Central memory CD8-positive, alpha-beta T cell (primary cell): ENCODE data around the gene OR2H1.

ENCODE experiments used
- ATAC-seq: fragments of 150-1000 bp; cut with Tn5 transposase; replicated peaks from 2 replicates; pipeline ENCODE4 v1.10.0; 2022; ENCODE audit warnings: mild to moderate bottlenecking, moderate FRiP score, moderate number of reproducible peaks; ENCODE audit not compliant: poor library complexity, severe bottlenecking; ENCODE audit errors: extremely low read depth
- DNase-seq, 2 donors: peaks; one replicate each; pipeline ENCODE4 v3.0.0; 2021; ENCODE audit warnings: low spot score in 2 of 2
- H3K27ac Mint-ChIP-seq: one replicate; pipeline ENCODE4 v1.8.0; 2022; ENCODE audit warnings: low read depth, mild to moderate bottlenecking, moderate library complexity, mixed read lengths
- H3K27me3 Mint-ChIP-seq: one replicate; pipeline ENCODE4 v1.8.0; 2022; ENCODE audit warnings: mixed read lengths
- H3K36me3 Mint-ChIP-seq: one replicate; pipeline ENCODE4 v1.8.0; 2022; ENCODE audit warnings: mild to moderate bottlenecking, moderate library complexity, mixed read lengths; ENCODE audit not compliant: insufficient read depth
- H3K4me1 Mint-ChIP-seq: one replicate; pipeline ENCODE4 v1.8.0; 2022; ENCODE audit warnings: mixed read lengths
- H3K4me3 Mint-ChIP-seq: one replicate; pipeline ENCODE4 v1.8.0; 2022; ENCODE audit warnings: mild to moderate bottlenecking, moderate library complexity, mixed read lengths
- H3K9me3 Mint-ChIP-seq: one replicate; pipeline ENCODE4 v1.8.0; 2022; ENCODE audit warnings: mixed read lengths

Gene OR2H1

DNA sequence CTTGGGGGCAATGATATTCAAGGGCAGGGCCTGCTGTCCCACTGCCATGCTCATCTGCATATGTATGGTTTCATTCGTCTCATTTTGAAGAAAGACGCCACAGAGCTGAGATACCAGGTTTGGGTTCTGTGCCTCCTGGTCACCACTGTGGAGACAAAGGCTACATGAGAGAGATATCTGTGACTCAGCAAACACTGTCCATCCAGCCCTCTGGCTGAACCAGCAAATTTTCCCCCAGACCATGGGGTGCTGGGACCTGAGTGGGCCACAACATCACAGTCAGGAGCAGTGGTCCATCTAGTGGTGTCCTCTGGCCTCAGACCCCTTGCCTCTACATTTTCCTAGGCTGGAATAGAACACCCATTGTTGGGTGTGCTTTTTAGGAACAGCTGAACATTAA lies 30.7 kb downstream of the OR2H1 start, which contains the start of gene MAS1L:
MAS1L (minus strand) TSS at position 297 of the 400 bp plus-strand sequence; CDS start at position 243, 54 bp downstream.
- ATAC-seq: no peak
- no peak for DNase-seq
- Mint-ChIP-seq H3K4me1 (no peaks in the 10 kb centered on the region), H3K9me3 (no peaks in the 10 kb centered on the region), H3K36me3 (no peaks in the 10 kb centered on the region), H3K27me3 (peaks cover 52% of the 10 kb centered on the region), H3K4me3 (no peak within 1 kb of the TSS), H3K27ac (no peak within 1 kb of the TSS)

DNA sequence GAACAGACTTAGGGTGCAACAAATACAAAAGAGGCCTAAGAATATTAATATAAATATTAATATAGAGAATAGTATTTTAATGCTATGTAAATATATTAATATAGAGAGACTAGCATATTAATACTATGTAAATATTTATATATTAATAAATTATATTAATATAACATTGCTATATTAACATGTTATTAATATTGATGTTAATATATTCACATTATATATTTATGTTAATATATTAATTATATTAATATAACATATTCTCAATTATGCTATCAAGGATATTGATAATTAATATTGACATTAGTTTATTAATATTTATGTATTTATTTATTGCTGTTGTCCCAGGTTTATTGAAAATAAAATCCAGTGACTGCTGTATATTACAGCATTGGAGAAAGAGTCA lies 31.9 kb downstream of the OR2H1 start:
- H3K27ac Mint-ChIP-seq: no peak overlapping the region
- H3K4me1 Mint-ChIP-seq: no peaks in the 10 kb centered on the region
- peaks cover 52% of the 10 kb centered on the region for H3K27me3 Mint-ChIP-seq
- H3K36me3 Mint-ChIP-seq: no peaks in the 10 kb centered on the region
- no peak for ATAC-seq
- no peak overlapping the region for H3K4me3 Mint-ChIP-seq
- no peak for DNase-seq
- no peaks in the 10 kb centered on the region for H3K9me3 Mint-ChIP-seq

DNA sequence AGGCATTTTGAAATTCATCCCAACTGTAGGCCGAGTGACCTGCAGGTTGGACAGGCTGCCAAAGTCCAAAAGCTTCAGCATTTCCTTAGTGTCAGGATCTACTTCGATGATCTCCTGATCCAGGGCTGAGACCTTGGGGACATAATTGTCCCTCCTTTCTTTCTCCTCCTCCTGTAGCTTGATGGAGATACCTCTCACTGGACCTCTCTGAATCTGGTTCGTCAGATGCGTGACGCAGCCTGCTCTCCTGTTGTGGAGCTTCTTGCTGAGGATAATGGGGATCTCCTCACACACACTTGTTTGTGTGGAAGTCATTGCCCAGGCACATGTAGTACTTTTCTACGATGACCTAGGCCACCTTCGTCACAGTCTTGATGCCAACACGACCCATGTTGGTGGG lies 32.3 kb downstream of the OR2H1 start:
- DNase-seq (no peak), ATAC-seq (no peak)
- no peaks in the 10 kb centered on the region for H3K36me3 Mint-ChIP-seq
- no peaks in the 10 kb centered on the region for H3K9me3 Mint-ChIP-seq
- no peak overlapping the region for H3K27ac Mint-ChIP-seq
- H3K4me3 Mint-ChIP-seq: no peak overlapping the region
- peaks cover 54% of the 10 kb centered on the region for H3K27me3 Mint-ChIP-seq
- no peaks in the 10 kb centered on the region for H3K4me1 Mint-ChIP-seq

DNA sequence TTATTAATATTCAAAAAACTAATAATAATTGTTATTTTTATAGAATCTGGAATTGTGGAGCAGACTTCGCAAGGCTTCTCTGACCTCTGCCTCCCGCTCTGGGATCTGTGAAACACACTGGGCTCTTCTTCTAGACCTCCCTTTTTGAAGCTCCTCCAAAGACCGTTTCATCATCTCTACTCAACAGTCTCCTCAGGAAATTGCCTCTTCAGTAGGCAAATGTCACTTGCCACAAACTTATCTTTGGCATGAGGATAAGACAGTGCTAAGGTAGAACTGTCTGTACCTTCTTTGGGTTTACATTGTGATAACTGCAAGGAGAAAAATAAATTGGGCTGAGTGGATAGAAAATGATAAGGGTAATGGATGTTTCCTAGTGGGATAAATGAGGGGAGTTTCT lies 33.1 kb downstream of the OR2H1 start:
- DNase-seq (no peak), ATAC-seq (no peak)
- Mint-ChIP-seq H3K27me3 (peaks cover 60% of the 10 kb centered on the region), H3K27ac (no peak overlapping the region), H3K4me3 (no peak overlapping the region), H3K9me3 (no peaks in the 10 kb centered on the region), H3K36me3 (no peaks in the 10 kb centered on the region), H3K4me1 (no peaks in the 10 kb centered on the region)

DNA sequence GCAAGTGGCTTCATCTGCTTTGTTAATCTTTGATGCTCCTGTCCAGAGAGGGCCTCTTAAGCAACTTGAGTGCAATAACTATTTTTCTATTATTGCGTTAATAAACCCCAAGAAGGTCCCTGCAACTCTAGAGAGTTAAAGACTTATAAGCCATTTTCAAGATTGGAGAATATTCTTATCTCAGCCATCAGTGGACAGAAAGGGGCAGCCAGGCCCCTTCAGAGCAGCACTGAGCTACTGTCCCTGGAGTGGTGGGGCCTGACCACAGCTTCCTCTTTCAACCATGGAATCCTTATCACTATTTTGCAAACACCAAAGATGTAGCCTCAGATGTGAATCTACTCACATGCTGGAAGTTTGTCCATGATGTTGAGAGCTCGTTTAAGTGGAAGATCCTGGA lies 33.6 kb downstream of the OR2H1 start:
- DNase-seq (no peak), ATAC-seq (no peak)
- Mint-ChIP-seq H3K4me1 (no peaks in the 10 kb centered on the region), H3K27ac (no peak overlapping the region), H3K27me3 (peaks cover 61% of the 10 kb centered on the region), H3K9me3 (no peaks in the 10 kb centered on the region), H3K4me3 (no peak overlapping the region), H3K36me3 (no peaks in the 10 kb centered on the region)

DNA sequence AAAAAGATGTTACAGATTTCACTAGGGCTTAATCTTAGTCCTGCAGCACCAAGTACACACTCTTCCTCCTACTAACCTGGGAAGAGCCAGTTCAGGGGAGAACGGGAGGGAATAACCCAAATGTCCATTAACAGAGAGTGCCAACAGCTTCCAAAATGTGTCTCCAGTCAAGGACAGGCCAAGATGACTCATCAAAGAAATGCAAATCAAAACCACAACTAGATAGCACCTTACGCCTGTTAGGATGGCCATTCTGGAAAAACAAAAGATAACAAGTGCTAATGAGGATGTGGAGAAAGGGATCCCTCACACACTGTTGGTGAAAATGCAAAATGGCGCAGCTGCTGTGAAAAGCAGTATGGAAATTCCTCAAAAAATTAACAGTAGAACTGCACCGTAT lies 34.6 kb downstream of the OR2H1 start:
- Mint-ChIP-seq H3K4me3 (no peak overlapping the region), H3K36me3 (no peaks in the 10 kb centered on the region), H3K27ac (no peak overlapping the region), H3K27me3 (peaks cover 58% of the 10 kb centered on the region), H3K9me3 (no peaks in the 10 kb centered on the region), H3K4me1 (no peaks in the 10 kb centered on the region)
- DNase-seq: no peak
- no peak for ATAC-seq

DNA sequence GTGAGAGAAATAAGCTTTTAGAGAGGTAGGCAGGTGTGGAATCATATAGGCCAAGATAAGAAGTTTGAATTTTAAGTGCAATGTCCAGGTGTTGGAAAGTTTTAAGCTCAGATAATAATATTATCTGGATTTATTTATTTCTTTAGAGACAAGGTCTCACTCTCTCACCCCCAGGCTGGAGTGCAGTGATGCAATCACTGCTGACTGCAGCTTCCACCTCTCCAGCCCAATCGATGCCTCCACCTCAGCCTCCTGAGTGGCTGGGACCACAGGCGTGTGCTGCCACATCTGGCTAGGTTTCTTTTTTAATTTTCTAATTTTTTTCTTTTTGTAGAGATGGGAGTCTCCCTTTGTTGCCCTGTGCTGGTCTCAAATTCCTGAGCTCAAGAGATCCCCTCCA lies 36.3 kb downstream of the OR2H1 start:
- H3K27me3 Mint-ChIP-seq: peaks cover 63% of the 10 kb centered on the region
- no peak overlapping the region for H3K27ac Mint-ChIP-seq
- H3K9me3 Mint-ChIP-seq: no peaks in the 10 kb centered on the region
- ATAC-seq: no peak
- H3K4me1 Mint-ChIP-seq: no peaks in the 10 kb centered on the region
- no peak overlapping the region for H3K4me3 Mint-ChIP-seq
- DNase-seq: no peak
- H3K36me3 Mint-ChIP-seq: no peaks in the 10 kb centered on the region

DNA sequence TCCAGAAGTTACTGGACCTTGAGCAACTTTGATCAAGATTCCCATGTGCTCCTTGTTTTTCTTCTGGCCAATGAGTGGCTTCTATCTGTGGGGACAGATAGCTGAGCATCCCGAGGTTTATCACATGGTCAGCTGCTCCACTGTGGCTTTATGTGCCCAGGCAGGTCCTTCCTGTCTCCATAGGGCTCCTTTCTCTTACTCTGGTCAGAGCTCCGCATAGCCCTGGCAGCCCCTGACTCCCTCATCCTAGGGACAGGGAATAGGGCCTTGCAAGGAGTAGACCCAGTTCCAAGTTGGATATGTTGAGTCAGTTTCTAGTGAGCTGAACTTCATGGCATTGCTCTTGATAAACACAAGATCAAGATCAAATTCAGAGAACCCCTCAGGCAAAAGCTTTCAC lies 37.2 kb downstream of the OR2H1 start:
- DNase-seq (no peak), ATAC-seq (no peak)
- H3K36me3 Mint-ChIP-seq: no peaks in the 10 kb centered on the region
- H3K9me3 Mint-ChIP-seq: no peaks in the 10 kb centered on the region
- H3K4me1 Mint-ChIP-seq: no peaks in the 10 kb centered on the region
- peaks cover 72% of the 10 kb centered on the region for H3K27me3 Mint-ChIP-seq
- no peak overlapping the region for H3K27ac Mint-ChIP-seq
- H3K4me3 Mint-ChIP-seq: no peak overlapping the region

DNA sequence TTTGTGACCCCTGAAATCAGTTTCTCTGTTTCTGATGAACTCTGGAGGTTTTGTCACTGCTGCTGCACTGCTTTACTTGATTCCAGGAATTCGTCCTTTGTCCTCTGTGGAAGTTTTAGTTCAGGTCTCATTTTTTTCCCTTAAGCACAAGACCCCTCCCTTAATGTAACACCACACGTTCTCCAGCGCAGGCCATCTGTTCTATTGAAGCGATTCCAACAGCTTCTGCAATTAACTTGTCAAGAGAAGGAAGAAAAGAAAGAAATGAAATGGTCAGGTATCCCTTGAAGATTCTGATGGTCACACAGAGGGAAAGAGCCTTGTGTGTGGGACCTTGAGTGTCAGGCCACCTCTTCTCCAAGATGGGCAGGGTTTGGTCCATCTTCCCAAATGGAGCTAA lies 38.6 kb downstream of the OR2H1 start:
- ATAC-seq (no peak), DNase-seq (no peak)
- H3K27me3 Mint-ChIP-seq: peaks cover 86% of the 10 kb centered on the region
- no peaks in the 10 kb centered on the region for H3K36me3 Mint-ChIP-seq
- H3K4me1 Mint-ChIP-seq: no peaks in the 10 kb centered on the region
- H3K27ac Mint-ChIP-seq: no peak overlapping the region
- no peaks in the 10 kb centered on the region for H3K9me3 Mint-ChIP-seq
- H3K4me3 Mint-ChIP-seq: no peak overlapping the region

DNA sequence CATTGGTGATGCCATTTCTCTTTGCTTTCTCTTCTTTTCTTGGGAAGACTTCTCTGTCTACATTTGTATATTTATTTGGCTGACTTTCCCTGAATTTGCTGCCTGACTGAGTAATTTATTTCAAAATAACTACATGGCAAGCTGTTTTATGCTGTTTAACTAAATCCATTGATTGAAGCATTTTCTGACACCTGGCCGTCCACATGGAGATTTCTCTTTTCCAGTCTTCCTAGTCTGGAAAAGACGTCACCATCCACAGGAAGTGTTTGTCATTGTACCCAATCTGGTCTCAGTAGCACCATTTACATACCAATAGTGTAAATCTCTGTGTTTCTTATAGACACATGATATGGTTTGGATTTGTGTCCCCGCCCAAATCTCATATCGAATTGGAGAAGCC lies 40.0 kb downstream of the OR2H1 start:
- DNase-seq (no peak), ATAC-seq (no peak)
- Mint-ChIP-seq H3K36me3 (no peaks in the 10 kb centered on the region), H3K4me3 (no peak overlapping the region), H3K27me3 (peaks cover 89% of the 10 kb centered on the region), H3K9me3 (no peaks in the 10 kb centered on the region), H3K27ac (no peak overlapping the region), H3K4me1 (no peaks in the 10 kb centered on the region)

DNA sequence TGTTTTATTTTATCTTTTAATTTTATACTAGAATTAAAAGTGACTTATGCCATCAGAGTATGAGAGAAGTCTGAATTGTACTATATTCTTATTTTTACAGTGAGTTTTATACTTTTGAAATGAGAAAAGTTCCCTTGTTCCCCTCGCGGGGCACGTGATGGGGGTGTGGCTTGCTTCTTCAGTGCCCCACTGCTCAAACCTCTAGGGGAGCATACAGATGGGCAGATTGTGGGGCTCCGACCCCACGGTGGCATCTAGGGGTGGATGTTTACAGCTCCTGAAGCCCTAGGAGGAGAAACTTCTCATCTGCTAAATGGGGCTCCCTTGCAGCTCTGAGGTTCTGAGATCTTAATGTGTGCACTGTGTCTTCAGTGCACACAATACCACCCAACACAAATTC lies 42.7 kb downstream of the OR2H1 start:
- ATAC-seq (no peak), DNase-seq (no peak)
- Mint-ChIP-seq H3K9me3 (no peaks in the 10 kb centered on the region), H3K36me3 (no peaks in the 10 kb centered on the region), H3K27ac (no peak overlapping the region), H3K4me1 (no peaks in the 10 kb centered on the region), H3K27me3 (peaks cover 83% of the 10 kb centered on the region), H3K4me3 (no peak overlapping the region)

DNA sequence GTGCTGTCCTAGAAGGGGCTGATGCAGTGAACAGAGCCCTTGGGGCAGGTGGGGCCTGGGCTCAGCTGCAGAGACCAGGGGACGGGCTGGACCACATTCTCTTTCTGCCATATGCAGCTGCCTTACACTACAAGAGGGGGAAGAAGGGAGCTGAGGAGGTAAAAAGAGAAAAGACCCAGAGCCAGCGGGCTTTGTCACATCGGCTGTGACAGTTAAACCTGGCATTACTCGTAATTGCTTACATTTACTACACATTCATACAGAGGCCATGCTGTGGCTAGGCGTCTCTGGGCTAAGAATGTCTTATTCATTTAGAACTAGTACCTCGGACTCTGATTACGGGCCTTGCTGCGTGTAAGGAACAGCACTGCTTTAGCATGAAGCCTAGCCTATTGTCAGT lies 43.6 kb downstream of the OR2H1 start:
- H3K9me3 Mint-ChIP-seq: no peaks in the 10 kb centered on the region
- no peak for DNase-seq
- peaks cover 83% of the 10 kb centered on the region for H3K27me3 Mint-ChIP-seq
- no peaks in the 10 kb centered on the region for H3K4me1 Mint-ChIP-seq
- H3K4me3 Mint-ChIP-seq: no peak overlapping the region
- no peak for ATAC-seq
- H3K36me3 Mint-ChIP-seq: no peaks in the 10 kb centered on the region
- no peak overlapping the region for H3K27ac Mint-ChIP-seq

DNA sequence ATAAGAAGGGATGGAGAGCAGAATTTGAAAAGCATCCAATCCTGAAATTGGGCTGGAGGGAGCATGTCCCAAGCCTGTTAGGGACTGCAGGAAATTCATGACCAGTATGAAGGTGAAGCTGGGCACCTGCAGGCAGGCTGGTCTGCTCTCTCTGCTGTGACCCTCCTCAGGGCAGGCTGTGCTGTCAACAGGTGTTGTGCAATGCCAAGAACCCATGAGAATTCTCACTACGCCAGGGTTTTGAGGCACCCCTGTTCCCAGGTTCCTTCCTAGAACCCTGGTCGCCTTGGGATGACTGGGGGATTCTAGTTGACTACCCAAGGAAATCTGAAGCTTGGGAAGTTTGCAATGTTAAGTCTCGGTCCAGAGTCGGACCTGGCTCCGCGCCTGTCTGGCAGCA lies 44.2 kb downstream of the OR2H1 start:
- Mint-ChIP-seq H3K27me3 (peaks cover 84% of the 10 kb centered on the region), H3K36me3 (no peaks in the 10 kb centered on the region), H3K4me3 (no peak overlapping the region), H3K4me1 (no peaks in the 10 kb centered on the region), H3K9me3 (no peaks in the 10 kb centered on the region), H3K27ac (no peak overlapping the region)
- ATAC-seq (no peak), DNase-seq (no peak)

DNA sequence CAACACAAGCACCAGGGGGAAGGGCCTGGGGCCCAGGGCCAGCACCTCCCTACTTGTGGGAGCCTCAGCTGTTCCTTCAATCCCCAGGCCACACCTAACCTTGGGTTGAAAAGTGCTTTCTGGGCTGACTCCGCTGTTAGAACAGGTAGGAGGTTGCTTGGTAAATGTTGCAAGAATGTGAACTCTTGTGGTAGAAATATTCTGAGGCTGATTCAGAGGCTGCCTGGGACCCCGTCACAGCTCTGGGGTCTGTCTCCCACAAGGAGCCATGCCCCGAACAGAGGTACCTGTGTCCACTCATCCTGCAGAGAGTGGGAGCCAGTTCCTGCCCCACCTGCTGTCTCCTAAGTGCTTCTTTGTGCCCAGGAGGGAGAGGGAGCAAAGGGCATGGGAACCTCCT lies 45.2 kb downstream of the OR2H1 start:
- Mint-ChIP-seq H3K27me3 (peaks cover 84% of the 10 kb centered on the region), H3K4me1 (no peaks in the 10 kb centered on the region), H3K36me3 (no peaks in the 10 kb centered on the region), H3K9me3 (no peaks in the 10 kb centered on the region), H3K4me3 (no peak overlapping the region), H3K27ac (no peak overlapping the region)
- DNase-seq (no peak), ATAC-seq (no peak)
